ENCODE measurements around the gene WFDC5.

The WFDC5 gene

GRCh38 chr20:45128099-45128498 lies 13.1 kb upstream of the WFDC5 start:
- H3K27ac Mint-ChIP-seq = no peak overlapping the region
- no peak overlapping the region for H3K4me3 Mint-ChIP-seq
- no peaks in the 10 kb centered on the region for H3K36me3 Mint-ChIP-seq (ENCODE audit: low read depth)
- no peaks in the 10 kb centered on the region for H3K9me3 Mint-ChIP-seq
- H3K27me3 Mint-ChIP-seq = peaks cover 38% of the 10 kb centered on the region
- no peaks in the 10 kb centered on the region for H3K4me1 Mint-ChIP-seq (ENCODE audit: low read depth)
- DNase-seq = no peak

GRCh38 chr20:45124365-45124764 lies 9.4 kb upstream of the WFDC5 start, which contains the start of gene WFDC12:
WFDC12 (minus strand) TSS chr20:45124465; CDS start chr20:45124447, 18 bp downstream.
- Mint-ChIP-seq H3K27ac (no peak within 1 kb of the TSS), H3K9me3 (no peaks in the 10 kb centered on the region), H3K27me3 (peaks cover 22% of the 10 kb centered on the region), H3K4me3 (no peak within 1 kb of the TSS), H3K36me3 (ENCODE audit: low read depth) (no peaks in the 10 kb centered on the region), H3K4me1 (ENCODE audit: low read depth) (no peaks in the 10 kb centered on the region)
- no peak for DNase-seq

DNA sequence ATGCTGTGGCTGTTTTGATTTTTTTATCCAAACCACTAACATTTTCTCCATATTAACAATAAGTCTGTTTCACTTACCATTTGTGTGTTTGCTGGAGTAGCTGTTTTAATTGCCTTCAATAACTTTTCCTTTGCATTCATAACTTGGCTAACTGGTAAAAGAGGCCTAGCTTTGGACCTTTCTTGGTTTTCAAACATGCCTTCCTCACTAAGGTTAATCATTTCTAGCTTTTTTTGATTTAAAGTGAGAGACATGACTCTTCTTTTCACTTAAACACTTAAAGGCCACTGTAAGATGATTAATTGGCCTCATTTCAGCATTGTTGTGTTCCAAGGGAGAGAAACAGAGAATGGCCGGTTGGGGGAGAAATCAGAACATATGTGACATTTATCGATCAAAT lies 6.4 kb upstream of the WFDC5 start:
- peaks cover 12% of the 10 kb centered on the region for H3K27me3 Mint-ChIP-seq
- no peaks in the 10 kb centered on the region for H3K36me3 Mint-ChIP-seq (ENCODE audit: low read depth)
- H3K4me3 Mint-ChIP-seq = no peak overlapping the region
- H3K9me3 Mint-ChIP-seq = no peaks in the 10 kb centered on the region
- H3K4me1 Mint-ChIP-seq (ENCODE audit: low read depth) = no peaks in the 10 kb centered on the region
- no peak overlapping the region for H3K27ac Mint-ChIP-seq
- DNase-seq = no peak

DNA sequence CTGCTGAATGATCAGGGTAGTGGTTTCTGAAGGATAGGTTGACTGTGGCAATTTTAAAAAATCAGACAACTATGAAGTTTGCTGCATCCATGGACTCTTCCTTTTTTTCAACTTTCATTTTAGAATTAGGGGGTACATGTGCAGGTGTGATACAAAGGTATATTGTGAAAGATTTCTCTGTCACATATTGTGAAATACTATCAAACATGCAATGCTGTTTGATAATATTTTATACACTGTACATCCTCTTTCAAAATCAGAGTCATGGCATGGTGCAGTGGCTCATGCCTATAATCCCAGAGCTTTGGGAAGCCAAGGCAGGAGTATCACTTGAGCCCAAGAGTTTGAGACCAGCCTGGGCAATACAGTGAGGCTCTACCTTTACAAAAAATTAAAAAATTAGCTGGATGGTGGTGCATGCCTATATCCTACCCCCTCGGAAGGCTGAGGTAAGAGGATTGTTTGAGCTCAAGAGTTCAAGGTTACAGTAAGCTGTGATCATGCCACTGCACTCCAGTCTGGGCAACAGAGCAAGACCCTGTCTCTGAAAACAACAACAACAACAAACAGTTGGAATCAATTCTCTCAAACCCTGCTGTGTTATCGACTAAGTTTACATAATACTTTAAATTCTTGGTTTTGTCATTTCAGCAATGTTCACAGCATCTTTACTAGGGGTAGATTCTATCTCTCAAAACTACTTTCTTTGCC lies 4.7 kb upstream of the WFDC5 start:
- peaks cover 8% of the 10 kb centered on the region for H3K4me1 Mint-ChIP-seq (ENCODE audit: low read depth)
- no peak overlapping the region for H3K27ac Mint-ChIP-seq
- no peaks in the 10 kb centered on the region for H3K9me3 Mint-ChIP-seq
- DNase-seq = no peak
- H3K27me3 Mint-ChIP-seq = peaks cover 10% of the 10 kb centered on the region
- no peaks in the 10 kb centered on the region for H3K36me3 Mint-ChIP-seq (ENCODE audit: low read depth)
- H3K4me3 Mint-ChIP-seq = no peak overlapping the region

DNA sequence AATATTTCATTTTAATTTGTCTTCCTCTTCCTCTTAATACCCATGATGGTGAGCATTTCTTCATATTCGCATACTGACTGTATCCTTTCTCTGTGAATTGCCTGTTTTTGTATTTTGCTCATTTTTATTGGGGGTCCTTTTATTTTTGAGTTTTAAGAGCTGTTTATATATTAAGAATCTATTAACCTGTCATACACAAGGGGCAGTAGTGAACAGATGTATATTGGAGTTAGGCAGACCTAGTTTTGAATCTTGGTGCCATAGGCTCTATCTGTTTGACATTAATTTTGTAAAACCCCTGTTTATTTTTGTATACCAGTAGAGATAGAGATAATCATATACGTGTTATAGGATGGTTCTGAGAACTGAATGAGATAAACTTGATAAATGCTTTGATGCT lies 3.1 kb upstream of the WFDC5 start:
- H3K36me3 Mint-ChIP-seq (ENCODE audit: low read depth) = no peaks in the 10 kb centered on the region
- peaks cover 11% of the 10 kb centered on the region for H3K4me1 Mint-ChIP-seq (ENCODE audit: low read depth)
- no peaks in the 10 kb centered on the region for H3K9me3 Mint-ChIP-seq
- H3K27me3 Mint-ChIP-seq = peaks cover 3% of the 10 kb centered on the region
- no peak overlapping the region for H3K27ac Mint-ChIP-seq
- H3K4me3 Mint-ChIP-seq = no peak overlapping the region
- no peak for DNase-seq

- H3K27ac Mint-ChIP-seq = no peak overlapping the region
- no peak overlapping the region for H3K4me3 Mint-ChIP-seq
- no peaks in the 10 kb centered on the region for H3K36me3 Mint-ChIP-seq (ENCODE audit: low read depth)
- no peak for DNase-seq
- peaks cover 3% of the 10 kb centered on the region for H3K27me3 Mint-ChIP-seq
- H3K9me3 Mint-ChIP-seq = no peaks in the 10 kb centered on the region
- peaks cover 11% of the 10 kb centered on the region for H3K4me1 Mint-ChIP-seq (ENCODE audit: low read depth)
Observed at GRCh38 chr20:45117581-45117980, 2.6 kb upstream of the WFDC5 start.

- no peaks in the 10 kb centered on the region for H3K9me3 Mint-ChIP-seq
- H3K27ac Mint-ChIP-seq = no peak overlapping the region
- H3K4me3 Mint-ChIP-seq = no peak overlapping the region
- no peaks in the 10 kb centered on the region for H3K36me3 Mint-ChIP-seq (ENCODE audit: low read depth)
- peaks cover 11% of the 10 kb centered on the region for H3K4me1 Mint-ChIP-seq (ENCODE audit: low read depth)
- DNase-seq = no peak
- peaks cover 3% of the 10 kb centered on the region for H3K27me3 Mint-ChIP-seq
Observed at GRCh38 chr20:45115829-45116228, 855 bp upstream of the WFDC5 start.

GRCh38 chr20:45115386-45115774 lies 406 bp upstream of the WFDC5 start:
- no peaks in the 10 kb centered on the region for H3K9me3 Mint-ChIP-seq
- H3K27me3 Mint-ChIP-seq = peaks cover 3% of the 10 kb centered on the region
- no peak overlapping the region for H3K27ac Mint-ChIP-seq
- no peaks in the 10 kb centered on the region for H3K36me3 Mint-ChIP-seq (ENCODE audit: low read depth)
- H3K4me3 Mint-ChIP-seq = no peak overlapping the region
- peaks cover 11% of the 10 kb centered on the region for H3K4me1 Mint-ChIP-seq (ENCODE audit: low read depth)
- DNase-seq = no peak

DNA sequence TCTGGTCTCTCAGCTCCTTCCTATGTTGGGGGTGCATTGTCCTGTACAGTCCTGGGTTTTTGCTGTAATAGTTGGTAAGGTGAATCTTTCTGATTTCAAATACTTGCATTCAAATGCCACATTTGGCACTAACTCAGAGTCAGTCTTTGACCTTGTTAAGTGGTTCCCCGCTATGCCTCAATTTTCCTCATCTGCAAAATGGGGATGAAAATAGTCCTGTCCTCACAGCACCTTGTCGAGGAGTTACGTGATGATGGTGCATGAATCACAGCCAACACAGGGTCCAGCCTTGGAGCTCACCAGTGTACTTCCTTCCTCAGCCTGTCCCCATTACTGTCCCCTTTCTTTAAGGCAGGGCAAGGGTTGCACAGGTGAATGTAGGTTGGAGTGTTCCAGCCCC lies 1.1 kb downstream of the WFDC5 start:
- Mint-ChIP-seq H3K4me3 (no peak overlapping the region), H3K27me3 (peaks cover under 1% of the 10 kb centered on the region), H3K36me3 (ENCODE audit: low read depth) (no peaks in the 10 kb centered on the region), H3K27ac (no peak overlapping the region), H3K4me1 (ENCODE audit: low read depth) (peaks cover 11% of the 10 kb centered on the region), H3K9me3 (no peaks in the 10 kb centered on the region)
- DNase-seq = no peak

DNA sequence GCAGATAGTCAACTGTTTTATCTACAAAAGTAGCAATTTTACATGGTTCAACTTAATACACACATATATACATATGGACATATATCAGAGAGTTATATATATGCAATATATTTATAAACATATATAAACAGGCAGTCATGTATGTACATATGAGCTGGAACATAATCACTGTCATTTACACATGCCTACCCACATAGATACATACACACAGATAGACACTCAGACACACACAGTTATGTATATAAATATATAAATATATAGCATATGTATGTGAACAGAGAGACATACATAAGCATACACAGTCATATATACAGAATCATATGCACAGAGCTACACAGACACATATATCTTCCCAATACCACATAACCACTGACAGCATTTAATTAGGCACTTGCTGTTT lies 2.2 kb downstream of the WFDC5 start:
- Mint-ChIP-seq H3K4me3 (no peak overlapping the region), H3K27me3 (no peaks in the 10 kb centered on the region), H3K9me3 (no peaks in the 10 kb centered on the region), H3K36me3 (ENCODE audit: low read depth) (no peaks in the 10 kb centered on the region), H3K27ac (no peak overlapping the region), H3K4me1 (ENCODE audit: low read depth) (peaks cover 11% of the 10 kb centered on the region)
- DNase-seq = no peak

DNA sequence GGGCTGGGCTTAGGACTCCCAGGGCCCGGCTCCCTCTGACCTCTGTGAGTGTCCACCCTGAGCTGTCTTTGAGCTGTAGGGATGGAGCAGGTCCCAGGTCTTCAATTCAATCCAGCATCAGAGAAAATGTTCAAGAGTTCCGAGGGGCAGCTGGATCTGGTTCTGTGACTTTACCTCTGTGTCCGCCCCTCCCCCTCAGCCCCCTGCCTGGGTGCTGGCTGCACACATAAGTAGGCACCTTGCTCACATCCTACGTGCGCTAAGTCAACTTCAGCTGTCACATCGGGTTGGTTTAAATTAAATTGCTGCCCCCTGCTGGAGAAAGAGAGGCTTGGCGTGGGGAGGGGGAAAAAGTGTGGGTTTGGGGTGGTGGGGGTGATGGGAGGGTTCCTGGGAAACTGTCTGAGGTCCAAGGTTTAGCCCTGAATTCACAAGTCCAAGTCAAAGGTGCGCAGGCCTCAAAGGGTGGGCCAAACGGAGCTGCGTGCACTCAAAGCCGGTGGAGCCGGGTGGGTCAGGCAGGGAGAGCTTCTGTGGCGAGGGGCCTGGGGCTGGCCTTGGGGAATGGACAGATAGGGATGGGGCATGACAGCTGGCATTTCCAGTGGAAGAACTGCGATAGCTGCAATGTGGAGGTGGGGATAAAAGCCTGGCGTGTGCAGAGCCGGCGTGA lies 3.0 kb downstream of the WFDC5 start:
- no peak overlapping the region for H3K4me3 Mint-ChIP-seq
- no peak for DNase-seq
- peaks cover 11% of the 10 kb centered on the region for H3K4me1 Mint-ChIP-seq (ENCODE audit: low read depth)
- H3K27ac Mint-ChIP-seq = no peak overlapping the region
- H3K27me3 Mint-ChIP-seq = no peaks in the 10 kb centered on the region
- H3K36me3 Mint-ChIP-seq (ENCODE audit: low read depth) = no peaks in the 10 kb centered on the region
- no peaks in the 10 kb centered on the region for H3K9me3 Mint-ChIP-seq

DNA sequence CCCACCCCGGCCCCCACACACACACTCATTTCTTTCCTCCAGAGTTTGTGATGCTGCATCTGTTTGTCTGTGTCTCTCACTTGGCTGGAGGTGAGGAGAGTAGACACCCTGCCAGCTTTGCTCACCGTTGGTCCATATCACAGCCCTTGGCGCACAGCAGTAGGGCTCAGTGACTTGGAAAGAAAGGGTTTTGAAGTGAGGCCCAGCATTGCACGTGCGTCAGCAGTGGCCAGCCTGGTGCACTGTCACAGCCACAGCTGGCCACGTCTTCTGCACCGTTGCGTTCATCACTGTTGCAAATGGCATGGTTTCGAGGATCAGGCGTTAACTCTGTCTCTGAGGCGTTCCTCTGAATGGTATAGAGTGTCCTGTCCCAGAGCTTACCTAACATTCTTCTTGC lies 3.7 kb downstream of the WFDC5 start:
- no peak overlapping the region for H3K4me3 Mint-ChIP-seq
- no peak overlapping the region for H3K27ac Mint-ChIP-seq
- DNase-seq = no peak
- no peaks in the 10 kb centered on the region for H3K36me3 Mint-ChIP-seq (ENCODE audit: low read depth)
- H3K27me3 Mint-ChIP-seq = no peaks in the 10 kb centered on the region
- no peaks in the 10 kb centered on the region for H3K9me3 Mint-ChIP-seq
- peaks cover 11% of the 10 kb centered on the region for H3K4me1 Mint-ChIP-seq (ENCODE audit: low read depth)

DNA sequence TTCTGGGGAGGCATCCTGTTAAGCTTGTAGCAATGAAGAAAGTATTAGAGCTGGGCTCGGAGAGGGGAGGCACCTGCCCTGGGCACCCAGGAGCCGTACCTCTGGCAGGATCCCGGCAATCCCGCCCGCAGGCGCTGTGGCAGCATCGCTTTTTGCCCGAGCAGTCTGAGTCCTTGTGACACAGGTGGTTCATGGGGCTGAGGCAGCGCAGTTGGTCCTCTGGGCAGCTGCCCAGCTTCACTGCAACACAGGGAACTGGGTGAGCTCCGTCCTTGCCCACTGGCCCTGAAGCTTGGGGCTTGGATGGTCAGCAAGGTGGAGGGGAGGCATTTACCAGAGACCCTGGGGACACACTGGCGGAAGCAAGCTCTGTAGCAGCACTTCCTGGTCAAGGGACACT lies 4.7 kb downstream of the WFDC5 start:
- no peaks in the 10 kb centered on the region for H3K9me3 Mint-ChIP-seq
- no peak for DNase-seq
- H3K4me1 Mint-ChIP-seq (ENCODE audit: low read depth) = peaks cover 8% of the 10 kb centered on the region
- H3K27me3 Mint-ChIP-seq = no peaks in the 10 kb centered on the region
- H3K36me3 Mint-ChIP-seq (ENCODE audit: low read depth) = no peaks in the 10 kb centered on the region
- H3K27ac Mint-ChIP-seq = no peak overlapping the region
- no peak overlapping the region for H3K4me3 Mint-ChIP-seq

- Mint-ChIP-seq H3K4me3 (no peak overlapping the region), H3K27ac (no peak overlapping the region), H3K27me3 (peaks cover 3% of the 10 kb centered on the region), H3K9me3 (no peaks in the 10 kb centered on the region), H3K4me1 (ENCODE audit: low read depth) (peaks cover 2% of the 10 kb centered on the region), H3K36me3 (ENCODE audit: low read depth) (no peaks in the 10 kb centered on the region)
- DNase-seq = no peak
Observed at GRCh38 chr20:45109634-45110033, 5.3 kb downstream of the WFDC5 start.

DNA sequence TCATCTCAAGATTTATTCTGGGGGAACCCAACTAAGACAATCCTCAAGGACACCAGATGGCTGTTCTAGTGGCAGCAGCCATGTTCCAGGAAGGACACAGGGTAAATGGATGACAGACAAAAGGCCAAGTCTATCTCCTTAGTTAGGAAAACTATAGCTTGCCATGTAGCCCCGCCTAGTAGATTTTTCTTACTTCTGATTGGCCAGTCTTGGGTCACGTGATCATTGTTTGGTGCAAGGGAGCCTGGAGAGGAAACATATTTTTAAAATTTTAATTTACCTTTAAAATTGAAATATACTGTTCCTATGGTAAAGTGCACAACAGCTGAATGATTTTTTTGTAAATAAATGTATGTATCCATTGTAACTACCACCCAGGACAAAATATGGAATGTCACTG lies 9.7 kb downstream of the WFDC5 start:
- H3K4me1 Mint-ChIP-seq (ENCODE audit: low read depth) = peaks cover 4% of the 10 kb centered on the region
- no peaks in the 10 kb centered on the region for H3K9me3 Mint-ChIP-seq
- no peak overlapping the region for H3K4me3 Mint-ChIP-seq
- no peak overlapping the region for H3K27ac Mint-ChIP-seq
- no peaks in the 10 kb centered on the region for H3K36me3 Mint-ChIP-seq (ENCODE audit: low read depth)
- H3K27me3 Mint-ChIP-seq = peaks cover 25% of the 10 kb centered on the region
- no peak for DNase-seq

Measured in activated T-cell treated with anti-CD3 and anti-CD28 coated beads, Interleukin-2, amount 50 U/mL, for 24 hours (primary cell).